Epithelial cell of umbilical artery (primary cell): ENCODE measurements around the gene CTXND1. TPM values are rescaled to one million over a fixed set of nuclear protein-coding genes. Genes with fewer than 3 reads are reported as not detected.

ENCODE experiments used
- total RNA-seq: library from RNA; depleted of rRNA; stranded (reverse); fragments of >200 nt; gene quantifications from 2 replicates; pipeline ENCODE4 v1.2.3, GENCODE V29; 2014

Gene CTXND1
- not detected in 2 replicates for total RNA-seq

GRCh38 chr15:80252121-80252518 is at the start of gene CTXND1:
CTXND1 (minus strand) TSS chr15:80252213; CDS start chr15:80201949, 50,264 bp downstream.

DNA sequence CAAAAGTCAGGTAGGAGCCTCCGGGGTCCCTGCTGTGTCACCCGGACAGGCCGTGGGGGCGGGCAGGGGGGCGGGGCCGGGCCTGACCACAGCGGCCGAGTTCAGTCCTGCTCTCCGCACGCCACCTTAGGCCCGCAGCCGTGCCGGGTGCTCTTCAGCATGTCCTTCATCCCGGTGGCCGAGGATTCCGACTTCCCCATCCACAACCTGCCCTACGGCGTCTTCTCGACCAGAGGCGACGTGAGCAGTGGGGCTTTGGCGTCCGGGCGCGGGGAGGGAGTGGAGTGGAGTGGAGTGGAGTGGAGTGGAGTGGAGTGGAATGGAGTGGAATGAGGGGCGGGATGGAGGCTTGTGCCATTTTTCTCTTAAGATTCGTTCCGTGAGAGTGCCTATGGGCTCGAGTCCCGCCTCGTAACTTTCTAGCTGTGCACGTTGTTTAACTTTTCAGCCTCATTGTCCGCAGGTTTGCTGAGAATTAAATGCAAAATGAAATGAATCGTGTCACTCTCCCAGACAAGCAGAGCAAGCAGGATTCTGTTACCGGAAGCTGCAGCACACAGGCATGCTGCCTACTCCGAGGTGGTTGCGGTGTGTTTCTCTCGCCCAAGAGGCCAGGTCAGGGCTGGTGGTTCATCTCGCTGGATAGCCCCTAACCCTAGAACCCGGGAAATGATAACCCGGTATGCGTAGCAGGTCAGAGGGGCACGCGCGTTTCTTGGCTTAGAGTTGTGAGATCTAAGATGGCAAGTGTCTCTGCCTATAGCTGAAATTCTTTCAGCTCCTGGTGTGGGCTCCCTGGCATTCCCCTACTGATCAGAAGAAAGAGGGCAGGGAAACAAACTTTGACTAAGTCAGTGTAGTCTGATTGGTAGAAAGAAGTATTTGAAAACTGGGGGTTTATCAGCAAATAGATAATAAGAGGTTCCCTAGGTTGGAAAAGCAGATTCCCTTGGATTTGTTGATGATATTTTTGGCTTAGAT is 98.8 kb downstream of the CTXND1 start, which contains the start of gene FAH:
TSS of gene FAH (plus strand) at position 104 of the 981 bp plus-strand sequence. CDS start at position 160, 56 bp downstream.

Other genes starting within 250 kb of the CTXND1 start
- gene ZFAND6, start 192.5 kb downstream of the CTXND1 start, total RNA-seq, result 147 and 227 TPM in 2 replicates
- 14.3 and 18.8 TPM in 2 replicates for gene FAH, start 99.2 kb downstream of the CTXND1 start, total RNA-seq
- 0.15 TPM in 1 of 2 replicates, not detected in the other for gene ARNT2, start 152.2 kb upstream of the CTXND1 start, total RNA-seq